Epithelial cell of esophagus (primary cell): ENCODE results near the gene PRTFDC1.
"Not testable (repeated sequence)": the region's sequence is repeated elsewhere in the genome, so short reads cannot be mapped to it uniquely, and the experiment has no call there.

Experiments
- DNase-seq: peaks from one replicate; pipeline ENCODE4 v3.0.0; 2010; ENCODE audit warnings: low read depth
- H3K4me3 ChIP-seq: 2 replicates; pipeline ENCODE4 v1.5.1; 2011; ENCODE audit warnings: mild to moderate bottlenecking, low read length, control low read depth
- CTCF ChIP-seq: IDR thresholded peaks from 2 replicates; pipeline ENCODE4 v1.5.1; 2011; ENCODE audit warnings: low read depth, mild to moderate bottlenecking, low read length, control low read depth, inconsistent platforms; ENCODE audit not compliant: insufficient read depth; ENCODE audit errors: missing control alignments

PRTFDC1 gene

GRCh38 chr10:24848195-24848594 lies 104.2 kb downstream of the PRTFDC1 start:
- DNase-seq = no peak
- no peak overlapping the region for H3K4me3 ChIP-seq
- TF ChIP-seq CTCF = no peak

- no peak for DNase-seq
- H3K4me3 ChIP-seq = no peak overlapping the region
- no peak for TF ChIP-seq CTCF
Measured at GRCh38 chr10:24847112-24848070, 105.0 kb downstream of the PRTFDC1 start.

- no peak for DNase-seq
- no peak overlapping the region for H3K4me3 ChIP-seq
- no peak for TF ChIP-seq CTCF
Measured at GRCh38 chr10:24844742-24845141, 107.7 kb downstream of the PRTFDC1 start.

- no peak for TF ChIP-seq CTCF
- DNase-seq = peak; percentile 24
- H3K4me3 ChIP-seq = no peak overlapping the region
Measured at GRCh38 chr10:24843256-24843655, 109.2 kb downstream of the PRTFDC1 start.

- DNase-seq = no peak
- TF ChIP-seq CTCF = no peak
- H3K4me3 ChIP-seq = no peak overlapping the region
Measured at GRCh38 chr10:24842856-24843255, 109.5 kb downstream of the PRTFDC1 start.

- TF ChIP-seq CTCF = no peak
- no peak for DNase-seq
- H3K4me3 ChIP-seq = no peak overlapping the region
Measured at GRCh38 chr10:24841530-24841929, 110.9 kb downstream of the PRTFDC1 start.

- no peak for DNase-seq
- TF ChIP-seq CTCF = no peak
- no peak overlapping the region for H3K4me3 ChIP-seq
Measured at GRCh38 chr10:24840784-24841183, 111.6 kb downstream of the PRTFDC1 start.

GRCh38 chr10:24837781-24838180 lies 114.6 kb downstream of the PRTFDC1 start:
- H3K4me3 ChIP-seq, DNase-seq: not testable (repeated sequence)
